GM15510 (cell line): Measurements from ENCODE around the gene DENND1C.

Source experiments
- POLR2A ChIP-seq: IDR thresholded peaks from 3 replicates; pipeline ENCODE4 v1.6.1; 2011; ENCODE audit warnings: borderline replicate concordance; ENCODE audit not compliant: insufficient read length; ENCODE audit errors: extremely low read depth

Gene DENND1C

GRCh38 chr19:6457958-6458694, 23.5 kb downstream of the DENND1C start:
- TF ChIP-seq POLR2A = no peak

- TF ChIP-seq POLR2A = no peak
Observed at GRCh38 chr19:6455924-6456323, 25.7 kb downstream of the DENND1C start.

- TF ChIP-seq POLR2A = no peak
Observed at GRCh38 chr19:6453951-6454565, 27.5 kb downstream of the DENND1C start.

GRCh38 chr19:6452899-6453298, 28.7 kb downstream of the DENND1C start:
- TF ChIP-seq POLR2A = no peak

GRCh38 chr19:6452223-6452614, 29.4 kb downstream of the DENND1C start:
- TF ChIP-seq POLR2A = no peak

GRCh38 chr19:6451583-6452222, 29.9 kb downstream of the DENND1C start:
- no peak for TF ChIP-seq POLR2A

GRCh38 chr19:6450166-6450565, 31.4 kb downstream of the DENND1C start:
- no peak for TF ChIP-seq POLR2A

GRCh38 chr19:6448045-6448444, 33.5 kb downstream of the DENND1C start:
- no peak for TF ChIP-seq POLR2A

- no peak for TF ChIP-seq POLR2A
Observed at GRCh38 chr19:6446452-6446851, 35.1 kb downstream of the DENND1C start.

- no peak for TF ChIP-seq POLR2A
Observed at GRCh38 chr19:6443986-6444385, 37.6 kb downstream of the DENND1C start.

GRCh38 chr19:6442087-6442688, 39.4 kb downstream of the DENND1C start:
- TF ChIP-seq POLR2A = no peak

- TF ChIP-seq POLR2A = no peak
Observed at GRCh38 chr19:6440905-6441304, 40.7 kb downstream of the DENND1C start.

- no peak for TF ChIP-seq POLR2A
Observed at GRCh38 chr19:6439743-6440142, 41.8 kb downstream of the DENND1C start.

- no peak for TF ChIP-seq POLR2A
Observed at GRCh38 chr19:6433663-6434062, 47.9 kb downstream of the DENND1C start, which contains the start of gene SLC25A41. TSS of gene SLC25A41 (minus strand) at chr19:6433763. CDS start at chr19:6433693, 70 bp downstream.

- no peak for TF ChIP-seq POLR2A
Observed at GRCh38 chr19:6433165-6433564, 48.4 kb downstream of the DENND1C start.

- TF ChIP-seq POLR2A = no peak
Observed at GRCh38 chr19:6431891-6432290, 49.7 kb downstream of the DENND1C start.

GRCh38 chr19:6429419-6430221, 52.0 kb downstream of the DENND1C start:
- no peak for TF ChIP-seq POLR2A
